B cell (primary cell): Measurements from ENCODE around the gene ERBB4. TPM values are rescaled to one million over a fixed set of nuclear protein-coding genes. Genes with fewer than 3 reads are reported as not detected.

Source experiments
- ATAC-seq: fragments of 200-7000 bp; cut with Tn5 transposase; one replicate; pipeline ENCODE4 v1.10.0; 2021; ENCODE audit warnings: low read depth, mild to moderate bottlenecking, moderate number of reproducible peaks, moderate library complexity
- CTCF ChIA-PET: fragments of 350-600 bp; sonication (Branson Sonifier 250); formaldehyde crosslinking; loops from one replicate; lab custom pipeline; 2021; ENCODE audit warnings: antibody characterized with exemption, inconsistent platforms; lab: Charles Lee
- POLR2A ChIA-PET: fragments of 350-600 bp; sonication (Branson Sonifier 250); formaldehyde crosslinking; loops from one replicate; lab custom pipeline; 2021; ENCODE audit warnings: antibody characterized with exemption; lab: Charles Lee
- DNase-seq: peaks from one replicate; pipeline ENCODE4 v3.0.0; 2013
- H2AFZ ChIP-seq: 2 replicates; pipeline ENCODE4 v1.6.1; 2012; ENCODE audit warnings: mild to moderate bottlenecking, low read depth, low read length; ENCODE audit not compliant: insufficient read depth, poor library complexity, severe bottlenecking
- H3K27ac ChIP-seq, 2 donors: 1 replicate in 1 of 2; 2 replicates in 1 of 2; pipeline ENCODE4 v1.5.1; 2012 to 2013; ENCODE audit warnings: low read length in 2 of 2, mild to moderate bottlenecking in 2 of 2, moderate library complexity in 1 of 2
- H3K27me3 ChIP-seq, 4 experiments: fragments of 200-600 bp in 1 of 4; sonication (generic) in 1 of 4; replicated peaks in 1 of 4; 1 replicate in 2 of 4; 2 replicates in 2 of 4; pipeline versions ENCODE4 v1.6.1 to v1.7.0; 2013 to 2016; ENCODE audit warnings: low read length in 3 of 4, mild to moderate bottlenecking in 2 of 4, mixed read lengths in 1 of 4, moderate library complexity in 1 of 4; ENCODE audit not compliant: insufficient read depth in 4 of 4, control insufficient read depth in 3 of 4; ENCODE audit errors: control extremely low read depth in 1 of 4
- H3K36me3 ChIP-seq, 2 experiments: replicated peaks in 1 of 2; 1 replicate in 1 of 2; 2 replicates in 1 of 2; pipeline versions ENCODE4 v1.6.1 to v1.7.1; 2013; ENCODE audit warnings: low read length in 1 of 2; ENCODE audit not compliant: insufficient read depth in 2 of 2, control insufficient read depth in 1 of 2; ENCODE audit errors: control extremely low read depth in 1 of 2, extremely low read depth in 1 of 2
- H3K4me1 ChIP-seq, 2 donors: fragments of 200-600 bp in 1 of 2; sonication (generic) in 1 of 2; 1 replicate in 1 of 2; 2 replicates in 1 of 2; pipeline versions ENCODE4 v1.5.1 to v1.6.1; 2013 to 2017; ENCODE audit warnings: low read length in 2 of 2; ENCODE audit not compliant: control insufficient read depth in 2 of 2, insufficient read depth in 2 of 2
- H3K4me2 ChIP-seq: replicated peaks from 2 replicates; pipeline ENCODE3; 2012; ENCODE audit warnings: mild to moderate bottlenecking, low read depth, low read length; ENCODE audit not compliant: poor library complexity, severe bottlenecking
- H3K4me3 ChIP-seq, 5 experiments: fragments of 200-600 bp in 1 of 5; sonication (generic) in 1 of 5; 1 replicate in 3 of 5; 2 replicates in 2 of 5; pipeline versions ENCODE4 v1.5.1 to v1.7.0; 2011 to 2016; ENCODE audit warnings: low read length in 4 of 5, mild to moderate bottlenecking in 4 of 5, low read depth in 2 of 5, control low read depth in 1 of 5, moderate library complexity in 1 of 5; ENCODE audit not compliant: insufficient read depth in 1 of 5; ENCODE audit errors: control extremely low read depth in 1 of 5, extremely low read depth in 1 of 5
- H3K79me2 ChIP-seq: fragments of 200-600 bp; sonication (generic); one replicate; pipeline ENCODE4 v1.6.0; 2016; ENCODE audit warnings: low read length; ENCODE audit not compliant: control insufficient read depth, insufficient read depth
- H3K9ac ChIP-seq: fragments of 200-600 bp; sonication (generic); 2 replicates; pipeline ENCODE4 v1.6.1; 2017; ENCODE audit warnings: mild to moderate bottlenecking, low read length, moderate library complexity
- H3K9me3 ChIP-seq, 3 donors: one replicate each; pipeline versions ENCODE4 v1.6.1 to v1.7.1; 2013; ENCODE audit warnings: low read length in 2 of 3; ENCODE audit not compliant: control insufficient read depth in 2 of 3, insufficient read depth in 1 of 3; ENCODE audit errors: control extremely low read depth in 1 of 3
- H4K20me1 ChIP-seq: 2 replicates; pipeline ENCODE4 v1.6.0; 2012; ENCODE audit warnings: mild to moderate bottlenecking, low read length; ENCODE audit not compliant: insufficient read depth, control insufficient read depth, poor library complexity, severe bottlenecking
- H3K27ac Mint-ChIP-seq: one replicate; pipeline ENCODE4 v1.8.0; 2021; ENCODE audit warnings: mixed read lengths
- H3K27me3 Mint-ChIP-seq: one replicate; pipeline ENCODE4 v1.8.0; 2021; ENCODE audit warnings: mixed read lengths
- H3K4me1 Mint-ChIP-seq: one replicate; pipeline ENCODE4 v1.8.0; 2021; ENCODE audit warnings: mixed read lengths
- H3K4me3 Mint-ChIP-seq: one replicate; pipeline ENCODE4 v1.8.0; 2021; ENCODE audit warnings: mixed read lengths
- H3K9me3 Mint-ChIP-seq: one replicate; pipeline ENCODE4 v1.8.0; 2022; ENCODE audit warnings: mixed read lengths; ENCODE audit not compliant: insufficient read depth
- CTCF ChIP-seq: fragments of 200-600 bp; IDR thresholded peaks from one replicate; pipeline ENCODE4 v1.8.0; 2022; ENCODE audit warnings: antibody characterized with exemption, mild to moderate bottlenecking
- EZH2 ChIP-seq: IDR thresholded peaks from 2 replicates; pipeline ENCODE4 v1.6.1; 2012; ENCODE audit warnings: borderline replicate concordance, low read depth, mild to moderate bottlenecking, moderate library complexity, low read length; ENCODE audit not compliant: insufficient read depth, poor library complexity, severe bottlenecking
- WGBS: methylation state at CpG from one replicate; pipeline ENCODE4 v1.1.5; 2013; ENCODE audit warnings: missing lambda C conversion rate; ENCODE audit not compliant: insufficient coverage; 5-methylcytosine and 5-hydroxymethylcytosine counted together
- intact Hi-C: fragments of 100-400 bp; cut with micrococcal nuclease; formaldehyde crosslinking; loops from one replicate; pipeline ENCODE4 v1.10.0; 2022
- polyA plus RNA-seq: library from polyadenylated mRNA; depleted of rRNA; stranded (reverse); fragments of >200 nt; gene quantifications from 2 replicates; pipeline ENCODE4 v1.2.3, GENCODE V29; 2012
- total RNA-seq, 2 donors: library from RNA; stranded (reverse); fragments of 120-200 nt in 1 of 2; gene quantifications; 1 replicate in 1 of 2; 2 replicates in 1 of 2; pipeline versions ENCODE4 v1.2.3 to v1.2.4, GENCODE V29; 2013 to 2022

Gene ERBB4
- total and polyA plus RNA-seq, 2 donors (not counting 1 experiment from before 2014, with no cell fraction given), result not detected

DNA sequence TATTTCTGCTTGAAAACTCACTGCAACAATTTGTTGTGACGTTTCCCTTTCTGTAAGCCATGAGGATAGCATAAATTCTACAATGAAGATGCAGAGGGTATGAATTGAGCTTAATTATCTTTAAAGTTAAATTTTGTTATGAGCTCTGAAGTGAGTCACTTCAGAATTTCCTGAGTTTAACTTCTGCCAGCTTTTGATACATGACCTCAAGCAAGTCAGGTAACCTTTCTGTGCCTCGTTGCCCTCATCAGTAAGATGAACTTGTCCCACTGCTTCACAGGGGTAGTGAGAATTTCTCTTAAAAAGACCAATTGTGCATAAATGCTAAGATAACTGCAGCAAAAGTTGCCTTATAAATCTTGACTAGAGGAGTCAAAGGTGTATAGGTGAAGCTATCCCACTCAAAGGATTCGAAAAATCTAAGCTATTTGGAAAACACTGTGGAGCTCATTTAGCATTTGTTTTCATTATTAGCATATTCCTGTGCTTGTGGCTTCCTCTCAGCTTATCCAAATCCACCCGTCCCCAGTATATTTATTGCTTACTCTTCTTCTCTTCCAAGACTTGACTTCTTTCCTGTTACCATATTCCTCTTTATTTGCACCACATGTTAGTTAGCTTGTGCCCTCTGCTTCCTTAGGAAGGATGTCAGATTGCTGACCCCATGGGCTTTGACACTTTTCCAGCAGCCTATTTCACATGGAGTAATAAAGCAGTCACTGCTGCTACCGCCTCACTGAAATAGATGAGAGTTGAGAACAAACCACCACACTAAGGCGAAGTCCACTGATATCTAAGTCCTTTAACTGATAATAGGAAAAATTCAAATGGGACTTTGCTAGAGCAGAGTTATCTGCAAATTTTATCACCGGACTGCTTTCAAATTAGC is 428.6 kb downstream of the ERBB4 start:
- WGBS, result 34% methylated on average over 3 of the region's 7 CpGs
- Histone ChIP-seq H3K27me3 (no peaks in the 10 kb centered on the region), H3K4me2 (no peak overlapping the region), H3K9me3 (peaks cover 0 to 8% (median 0%) of the 10 kb centered on the region in 3 donors), H3K36me3 (no peaks in the 10 kb centered on the region), H3K79me2 (no peaks in the 10 kb centered on the region), H3K9ac (no peak overlapping the region), H2AFZ (no peak overlapping the region), H3K4me3 (no peak overlapping the region), H3K4me1 (no peaks in the 10 kb centered on the region), H4K20me1 (no peaks in the 10 kb centered on the region), H3K27ac (no peak overlapping the region)
- no peak overlapping the region for H3K27ac Mint-ChIP-seq
- TF ChIP-seq EZH2, result no peak
- TF ChIP-seq CTCF, result no peak
- no peak for ATAC-seq
- H3K27me3 Mint-ChIP-seq, result no peaks in the 10 kb centered on the region
- intact Hi-C loops, result no loop called here
- no peak overlapping the region for H3K4me3 Mint-ChIP-seq
- ChIA-PET POLR2A (no interaction called here), CTCF (no interaction called here)
- DNase-seq, result no peak
- no peaks in the 10 kb centered on the region for H3K9me3 Mint-ChIP-seq
- no peaks in the 10 kb centered on the region for H3K4me1 Mint-ChIP-seq

- H3K27me3 Mint-ChIP-seq, result no peaks in the 10 kb centered on the region
- ATAC-seq, result no peak
- no peak overlapping the region for H3K9ac ChIP-seq
- intact Hi-C loops, result no loop called here
- no peak for DNase-seq
- H3K79me2 ChIP-seq, result no peaks in the 10 kb centered on the region
- no CpG with 5 or more reads among the region's 1 CpG for WGBS
- peaks cover 0 to 8% (median 0%) of the 10 kb centered on the region in 3 donors for H3K9me3 ChIP-seq
- ChIA-PET POLR2A (no interaction called here), CTCF (no interaction called here)
- H3K9me3 Mint-ChIP-seq, result no peaks in the 10 kb centered on the region
- no peaks in the 10 kb centered on the region for H3K36me3 ChIP-seq
- no peak for TF ChIP-seq EZH2
- no peak for TF ChIP-seq CTCF
- H3K27ac ChIP-seq, result no peak overlapping the region
- no peak overlapping the region for H3K4me3 Mint-ChIP-seq
- no peaks in the 10 kb centered on the region for H3K4me1 ChIP-seq
- H3K4me2 ChIP-seq, result no peak overlapping the region
- no peak overlapping the region for H3K4me3 ChIP-seq
- no peak overlapping the region for H2AFZ ChIP-seq
- no peaks in the 10 kb centered on the region for H4K20me1 ChIP-seq
- no peaks in the 10 kb centered on the region for H3K4me1 Mint-ChIP-seq
- no peaks in the 10 kb centered on the region for H3K27me3 ChIP-seq
- no peak overlapping the region for H3K27ac Mint-ChIP-seq
Measured at GRCh38 chr2:212109217-212109616, 429.4 kb downstream of the ERBB4 start.
